AG09309 (cell line): ENCODE data around the gene AEBP1.

ENCODE experiments used
- DNase-seq: peaks from one replicate; pipeline ENCODE4 v3.0.0-alpha.2; 2010; ENCODE audit warnings: low read depth
- H3K4me3 ChIP-seq: 2 replicates; pipeline ENCODE4 v1.5.1; 2011; ENCODE audit warnings: mild to moderate bottlenecking, low read depth, low read length, moderate library complexity; ENCODE audit not compliant: control insufficient read depth
- CTCF ChIP-seq: IDR thresholded peaks from 2 replicates; pipeline ENCODE4 v1.5.1; 2011; ENCODE audit warnings: mild to moderate bottlenecking, low read depth, low read length, inconsistent platforms; ENCODE audit not compliant: insufficient read depth, control insufficient read depth; ENCODE audit errors: missing control alignments

Gene AEBP1

GRCh38 chr7:44066494-44067063 lies 37.6 kb upstream of the AEBP1 start:
- no peak for TF ChIP-seq CTCF
- no peak overlapping the region for H3K4me3 ChIP-seq

GRCh38 chr7:44067064-44067951 lies 36.8 kb upstream of the AEBP1 start:
- no peak for DNase-seq
- no peak for TF ChIP-seq CTCF
- H3K4me3 ChIP-seq: no peak overlapping the region

More at GRCh38 chr7:44066494-44067063, 37.6 kb upstream of the AEBP1 start:
- no peak for DNase-seq

- no peak for TF ChIP-seq CTCF
- H3K4me3 ChIP-seq: no peak overlapping the region
Measured at GRCh38 chr7:44068054-44068453, 36.1 kb upstream of the AEBP1 start.

GRCh38 chr7:44071726-44072363 lies 32.3 kb upstream of the AEBP1 start:
- DNase-seq: no peak
- H3K4me3 ChIP-seq: no peak overlapping the region
- no peak for TF ChIP-seq CTCF

More at GRCh38 chr7:44068054-44068453, 36.1 kb upstream of the AEBP1 start:
- DNase-seq: no peak

GRCh38 chr7:44072364-44073231 lies 31.5 kb upstream of the AEBP1 start:
- DNase-seq: peak; percentile 62
- no peak overlapping the region for H3K4me3 ChIP-seq
- TF ChIP-seq CTCF: peak; percentile 95

- no peak overlapping the region; the same call in 1 of the 2 replicates for H3K4me3 ChIP-seq
- DNase-seq: no peak
Measured at GRCh38 chr7:44073664-44074348, 30.3 kb upstream of the AEBP1 start.

More at GRCh38 chr7:44073664-44074348, 30.3 kb upstream of the AEBP1 start:
- TF ChIP-seq CTCF: no peak
